Measurements from ENCODE around the gene MINDY3.
"Not testable (repeated sequence)": the region's sequence is repeated elsewhere in the genome, so short reads cannot be mapped to it uniquely, and the experiment has no call there.

Gene MINDY3

DNA sequence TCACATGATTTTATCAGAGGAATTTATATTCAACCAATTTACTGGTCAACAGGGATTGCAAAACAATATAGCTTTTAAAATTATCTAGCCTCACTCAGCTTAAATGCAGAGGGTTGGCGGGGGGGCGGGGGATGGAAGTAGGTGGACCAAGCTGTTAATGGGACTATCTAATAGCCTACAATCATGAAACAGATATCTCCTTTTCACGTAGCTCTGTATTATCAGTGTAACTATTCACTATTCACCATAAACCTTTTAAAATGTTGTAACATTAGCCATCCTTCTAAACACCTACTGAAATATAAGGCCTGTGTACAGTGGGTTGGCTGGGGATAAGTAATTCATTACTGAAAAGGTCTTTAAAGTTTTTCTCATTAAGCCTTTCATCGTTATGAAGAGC lies 56.2 kb downstream of the MINDY3 start:
- no peak for DNase-seq

DNA sequence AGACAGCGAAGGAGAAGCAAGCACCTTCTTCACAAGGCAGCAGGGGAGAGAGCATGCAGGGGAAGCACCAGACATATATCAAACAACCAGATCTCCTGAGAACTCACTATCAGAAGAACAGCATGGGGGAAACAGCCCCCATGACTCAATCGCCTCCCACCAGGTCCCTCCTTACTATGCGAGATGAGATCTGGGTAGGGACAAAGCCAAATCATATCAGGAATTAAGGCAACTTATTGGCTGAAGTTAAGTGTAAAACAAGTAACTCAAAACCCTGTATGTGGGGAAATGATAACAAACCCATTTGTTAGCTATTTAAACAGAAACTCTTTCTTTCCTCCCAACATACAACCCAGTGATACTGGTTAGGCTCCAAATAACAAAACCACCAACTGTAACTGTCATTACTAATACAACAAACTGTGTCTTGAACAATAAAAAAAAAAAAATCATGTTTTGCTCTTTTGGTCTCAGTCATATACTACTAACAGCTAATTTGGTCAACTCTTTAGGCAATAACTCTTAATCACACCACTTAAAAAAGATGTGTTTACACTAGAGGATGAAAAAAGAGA lies 57.8 kb downstream of the MINDY3 start:
- DNase-seq, result no peak

DNA sequence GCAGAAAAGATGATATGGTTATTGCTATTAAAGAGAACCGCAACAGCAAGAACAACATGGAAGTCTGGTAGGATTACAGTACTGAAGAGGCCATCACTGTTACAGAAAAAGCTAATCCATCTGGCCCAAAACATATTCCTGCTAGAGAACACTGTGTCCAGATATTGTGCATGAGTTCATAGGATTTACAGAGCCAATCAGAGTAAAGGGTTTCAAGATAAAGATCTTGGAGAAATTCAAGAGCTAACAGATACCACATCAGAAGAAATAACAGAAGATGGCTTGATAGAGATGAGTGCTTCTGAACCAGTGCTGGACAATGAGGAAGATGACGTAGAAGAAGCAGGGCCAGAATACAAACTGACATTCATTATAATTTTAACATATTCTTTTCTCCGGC lies 58.7 kb downstream of the MINDY3 start:
- DNase-seq, result no peak

DNA sequence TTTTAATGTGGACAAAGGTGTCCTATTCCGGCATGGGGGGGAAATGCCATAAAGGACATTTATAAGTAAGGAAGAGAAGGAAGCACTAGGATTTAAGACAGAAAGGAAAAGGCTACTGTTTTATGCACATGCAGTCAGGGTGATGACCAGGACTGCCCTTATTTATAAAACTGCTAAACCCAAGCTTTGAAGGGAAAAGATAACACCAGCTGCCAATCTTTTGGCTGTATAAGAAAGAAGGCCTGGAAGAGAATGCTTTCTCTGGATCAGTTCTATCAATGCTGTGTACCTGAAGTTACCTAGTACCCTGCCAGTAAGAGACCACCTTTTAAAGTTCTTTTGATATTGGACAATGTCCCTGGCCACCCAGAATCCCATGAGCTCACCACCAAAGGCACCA lies 59.2 kb downstream of the MINDY3 start:
- DNase-seq, result no peak

DNA sequence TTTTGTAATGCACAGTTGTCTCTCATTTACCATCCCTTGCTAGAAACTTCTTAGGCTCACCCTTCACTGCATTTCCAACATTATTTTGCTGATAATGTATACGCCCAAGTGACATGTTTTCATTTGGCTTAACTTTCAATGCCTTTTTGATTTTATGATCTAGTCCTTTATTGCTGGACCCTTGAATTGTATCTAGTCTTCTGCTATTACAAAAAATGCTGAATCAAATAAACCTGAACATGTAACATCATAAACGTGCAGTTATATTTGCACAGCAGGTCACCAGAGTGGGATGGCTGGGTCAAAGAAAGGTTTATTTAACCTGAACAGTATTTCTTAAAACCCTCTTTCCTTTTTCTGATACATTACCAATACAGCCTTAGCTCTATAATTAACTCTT lies 63.0 kb downstream of the MINDY3 start:
- no peak for DNase-seq

DNA sequence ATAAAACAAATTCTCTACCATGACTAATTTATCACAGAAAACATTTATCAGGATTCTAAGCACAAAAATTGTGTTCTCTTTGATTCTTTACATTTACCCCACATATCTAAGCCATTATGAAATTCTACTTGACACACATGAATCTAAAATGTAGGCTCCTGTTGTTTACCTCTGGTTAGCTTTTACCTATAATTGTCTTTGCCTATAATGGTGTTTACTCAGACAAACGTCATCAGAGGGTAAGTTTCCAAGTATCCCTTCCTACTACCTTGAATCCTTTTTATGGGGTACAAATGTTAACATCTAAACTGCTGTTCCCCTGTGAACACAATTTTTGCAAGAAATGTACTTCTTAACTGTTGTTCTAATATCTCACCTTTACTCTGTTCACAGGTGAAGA lies 63.5 kb downstream of the MINDY3 start:
- DNase-seq, result no peak

DNA sequence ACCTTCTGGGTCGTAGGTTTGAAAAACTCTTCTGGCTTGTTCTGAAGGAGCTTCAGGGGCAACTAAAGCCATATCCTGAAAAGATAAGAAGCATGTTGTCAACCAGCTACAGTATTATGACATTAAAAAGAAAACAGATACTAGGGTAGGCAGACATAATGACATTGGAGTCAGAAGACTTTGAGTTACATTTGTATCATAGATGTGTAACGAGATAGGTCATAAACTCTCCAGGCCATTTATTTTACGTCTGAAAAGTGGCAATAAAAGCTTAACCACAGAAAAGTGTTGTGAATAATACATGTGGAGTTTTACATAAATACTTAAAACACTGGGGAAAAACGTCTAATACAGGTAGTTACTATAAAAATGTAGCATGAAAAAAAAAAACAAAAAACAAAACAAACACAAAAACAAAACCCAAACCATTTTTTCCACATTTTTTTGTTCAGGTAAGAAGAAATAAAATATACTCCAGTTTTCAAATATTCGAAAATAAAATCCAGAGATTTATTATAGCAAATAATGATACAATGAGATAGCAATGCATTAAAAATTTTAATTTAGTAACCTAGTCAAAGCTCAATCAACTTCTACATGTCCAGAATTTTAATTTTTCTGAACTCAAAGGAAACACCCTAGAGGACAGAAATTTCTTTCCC lies 64.1 kb downstream of the MINDY3 start:
- no peak for DNase-seq

DNA sequence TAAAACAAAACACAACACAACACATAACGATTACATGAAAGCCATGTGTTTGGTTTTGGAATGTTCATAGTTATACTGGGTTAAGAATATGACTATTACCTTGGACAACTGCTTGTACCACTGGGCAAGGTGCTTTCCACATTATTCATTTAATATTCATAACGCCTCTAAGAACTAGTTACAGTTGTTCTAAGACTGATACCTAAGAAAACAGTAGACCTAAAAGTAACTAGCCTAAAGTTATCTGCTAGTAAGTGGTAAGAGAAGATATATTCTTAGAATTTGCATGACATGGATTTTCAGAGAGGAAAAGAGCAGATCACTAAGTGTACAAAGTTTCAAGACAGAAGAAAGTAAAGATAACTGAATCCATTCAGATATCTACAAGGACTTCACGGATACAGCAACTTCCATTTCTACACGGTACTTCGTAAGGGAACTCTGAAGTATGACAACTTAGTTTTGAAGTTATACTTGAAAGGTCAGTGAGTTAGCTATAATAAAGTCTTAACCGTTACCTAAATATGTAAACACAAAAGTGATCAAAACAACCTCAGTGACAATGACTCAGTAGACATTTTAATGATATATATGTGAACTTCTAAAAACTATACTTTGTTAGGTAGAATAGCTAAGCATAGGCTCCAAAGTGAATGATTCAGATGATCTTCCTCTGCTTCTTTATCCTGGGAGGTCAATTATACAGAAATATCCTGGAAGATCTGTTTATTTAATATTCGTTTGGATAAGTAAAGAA lies 65.1 kb downstream of the MINDY3 start:
- DNase-seq, result no peak

DNA sequence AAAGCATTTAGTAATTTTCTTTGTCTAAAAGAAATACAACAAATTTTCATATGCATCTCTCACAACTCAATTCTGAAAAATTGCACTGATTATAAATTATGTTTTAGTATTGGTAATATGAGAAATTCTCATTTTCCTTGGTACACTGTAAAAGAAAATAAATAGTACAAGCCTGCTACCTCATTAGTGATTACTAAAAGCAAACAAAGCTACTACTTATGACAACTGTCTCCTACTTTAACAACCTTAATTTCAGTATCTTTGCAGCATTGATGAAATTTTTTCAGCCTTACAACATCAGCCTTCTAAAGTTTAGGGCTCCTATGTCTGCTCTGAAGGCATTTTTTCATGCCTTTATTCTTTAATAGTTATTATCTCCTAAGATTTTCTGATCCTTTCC lies 65.7 kb downstream of the MINDY3 start:
- no peak for DNase-seq

DNA sequence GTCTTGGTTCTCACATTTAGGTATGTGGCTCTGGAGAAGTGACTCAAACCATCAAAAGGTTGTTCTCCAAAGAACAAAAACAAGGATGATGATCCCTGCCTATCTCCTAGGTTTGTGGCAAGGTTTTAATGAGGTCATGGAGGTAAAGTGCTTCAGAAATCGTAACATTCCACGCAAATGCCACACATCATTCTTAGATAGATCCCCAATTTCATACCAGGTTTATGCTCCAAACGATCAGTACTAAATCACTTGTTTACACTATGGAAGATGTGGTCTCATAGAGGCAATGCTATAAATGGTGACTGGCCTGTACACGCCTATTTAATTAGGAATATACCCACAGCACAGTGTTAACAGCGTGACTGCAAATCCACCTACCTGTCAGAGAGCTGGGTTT lies 66.6 kb downstream of the MINDY3 start:
- no peak for DNase-seq

DNA sequence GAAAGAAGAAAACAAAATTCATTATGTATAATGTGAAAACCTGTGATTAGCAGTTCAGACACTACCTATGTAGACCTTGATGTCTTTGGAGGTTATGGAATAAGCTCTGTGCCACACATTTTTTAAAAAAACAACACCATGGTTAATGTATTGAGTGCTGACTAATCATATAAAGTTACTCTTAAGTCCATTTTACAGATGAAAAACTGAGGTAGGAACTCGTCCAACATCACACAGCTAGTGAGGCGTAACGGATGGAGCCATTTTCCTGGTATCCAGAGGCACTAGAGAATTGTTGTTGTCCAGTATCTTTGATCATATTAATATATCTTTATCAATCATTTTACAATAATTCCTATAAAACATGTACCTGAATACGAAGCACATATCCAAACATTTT lies 67.5 kb downstream of the MINDY3 start:
- no peak for DNase-seq

DNA sequence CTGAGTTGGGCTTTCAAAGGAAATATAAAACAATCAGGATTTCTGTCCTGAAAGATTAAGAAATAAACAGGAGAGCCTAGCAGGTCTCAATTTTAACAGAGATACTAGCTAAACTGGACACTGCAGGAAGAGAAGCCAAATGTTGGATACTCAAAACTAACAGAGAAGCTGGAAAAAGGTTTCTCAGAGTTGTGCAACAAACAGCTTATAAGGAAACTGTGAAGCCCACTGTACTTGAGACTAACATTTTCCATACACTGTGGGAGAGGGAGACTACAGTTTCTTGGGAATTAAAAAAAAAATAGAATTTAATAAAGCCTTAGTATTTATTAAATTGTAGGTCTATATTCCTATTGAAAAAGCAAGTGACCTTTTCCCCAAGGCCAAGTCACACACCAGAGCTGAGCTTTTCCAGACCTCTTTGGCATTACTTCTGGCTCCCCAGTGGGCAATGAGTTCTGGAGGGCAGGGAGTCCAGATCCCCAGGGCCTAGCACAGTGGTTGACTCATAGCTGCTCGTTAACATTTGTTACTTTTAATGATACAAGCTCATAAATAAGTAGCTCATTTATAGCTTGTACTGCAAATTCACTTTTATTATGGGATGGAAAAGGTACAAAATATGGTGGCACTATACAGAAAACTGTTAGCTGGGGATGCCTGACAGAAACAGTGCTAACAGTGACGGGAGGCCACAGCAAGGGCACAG lies 68.3 kb downstream of the MINDY3 start:
- DNase-seq, result no peak

DNA sequence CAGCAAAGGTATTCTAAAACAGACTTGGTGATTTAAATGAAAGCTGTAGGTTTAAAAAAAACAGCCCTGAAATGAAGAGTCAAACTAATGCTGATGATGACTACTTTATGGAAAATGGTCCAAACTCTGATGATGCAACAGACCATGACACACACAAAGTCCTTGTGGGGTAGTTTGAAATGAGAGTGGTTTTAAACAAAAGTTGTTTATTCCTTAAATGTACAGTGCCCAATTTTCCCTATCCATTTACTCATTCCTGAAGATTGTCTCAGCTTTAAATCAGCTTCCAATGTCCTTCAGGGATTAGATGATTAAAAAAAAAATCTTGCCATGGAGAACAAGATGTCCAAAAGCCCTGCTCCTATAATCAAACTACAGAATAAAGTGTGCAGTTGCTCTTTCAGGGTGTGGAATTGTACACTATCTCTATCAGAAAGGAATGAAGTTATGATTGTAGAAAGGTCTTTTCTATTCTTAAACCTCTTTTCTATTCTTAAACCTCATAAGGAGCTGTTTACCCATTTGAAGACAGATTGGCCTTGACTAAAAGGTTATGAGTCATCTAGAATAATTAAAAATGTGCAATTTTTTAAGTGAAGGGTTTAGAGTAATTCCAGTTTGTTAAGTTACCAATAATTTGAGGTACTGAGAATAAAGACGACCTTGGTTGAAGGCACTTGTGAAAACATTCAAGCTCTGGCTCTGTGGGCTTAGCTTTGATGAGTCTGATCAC lies 70.3 kb downstream of the MINDY3 start:
- DNase-seq, result no peak

DNA sequence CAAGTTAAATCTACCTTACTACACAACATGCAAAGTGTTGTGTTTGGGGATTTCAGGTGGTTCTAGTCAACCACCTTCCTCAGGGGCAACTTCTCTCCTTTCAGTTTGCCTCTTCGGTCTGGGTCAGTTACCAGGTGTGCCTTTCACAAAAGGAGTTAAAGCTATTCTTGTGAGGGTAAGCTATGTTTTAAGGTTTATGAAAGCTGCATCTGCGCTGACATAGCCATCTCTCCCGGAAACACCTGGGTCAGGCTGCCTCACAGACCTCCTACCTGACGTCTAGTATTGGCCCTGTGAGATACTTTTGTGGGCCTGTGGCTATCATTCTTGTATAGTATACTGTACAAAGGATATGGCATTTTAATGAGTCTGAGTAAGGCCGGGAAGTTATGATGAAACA lies 72.9 kb downstream of the MINDY3 start:
- no peak for DNase-seq

DNA sequence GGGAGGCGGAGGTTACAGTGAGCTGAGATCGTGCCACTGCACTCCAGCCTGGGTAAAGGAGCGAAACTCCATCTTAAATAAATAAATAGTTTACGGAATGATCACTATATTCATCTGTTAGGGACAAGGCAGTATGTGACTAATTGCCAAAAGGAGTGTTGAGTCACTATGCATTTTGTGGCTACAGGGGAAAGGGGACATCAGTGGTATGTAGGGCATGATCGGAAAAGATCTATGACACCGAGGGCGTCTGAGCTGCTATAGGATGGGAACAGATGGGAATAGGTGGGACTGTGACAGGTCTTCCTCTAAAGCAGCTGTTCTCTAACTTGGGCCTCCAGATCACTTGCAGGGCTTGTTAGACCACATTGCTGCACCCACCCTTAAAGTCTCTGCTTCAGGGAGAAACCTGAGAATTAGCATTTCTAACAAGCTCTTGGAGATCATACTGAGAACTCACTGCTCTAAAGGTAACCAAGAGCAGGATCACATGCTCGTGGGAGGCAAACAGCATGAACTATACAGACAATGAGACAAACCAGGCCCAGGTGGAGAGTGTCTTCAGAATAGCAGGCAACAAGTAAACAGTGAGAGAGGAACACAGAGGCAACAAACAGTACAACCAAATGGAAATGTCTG lies 75.5 kb downstream of the MINDY3 start:
- DNase-seq, result no peak

DNA sequence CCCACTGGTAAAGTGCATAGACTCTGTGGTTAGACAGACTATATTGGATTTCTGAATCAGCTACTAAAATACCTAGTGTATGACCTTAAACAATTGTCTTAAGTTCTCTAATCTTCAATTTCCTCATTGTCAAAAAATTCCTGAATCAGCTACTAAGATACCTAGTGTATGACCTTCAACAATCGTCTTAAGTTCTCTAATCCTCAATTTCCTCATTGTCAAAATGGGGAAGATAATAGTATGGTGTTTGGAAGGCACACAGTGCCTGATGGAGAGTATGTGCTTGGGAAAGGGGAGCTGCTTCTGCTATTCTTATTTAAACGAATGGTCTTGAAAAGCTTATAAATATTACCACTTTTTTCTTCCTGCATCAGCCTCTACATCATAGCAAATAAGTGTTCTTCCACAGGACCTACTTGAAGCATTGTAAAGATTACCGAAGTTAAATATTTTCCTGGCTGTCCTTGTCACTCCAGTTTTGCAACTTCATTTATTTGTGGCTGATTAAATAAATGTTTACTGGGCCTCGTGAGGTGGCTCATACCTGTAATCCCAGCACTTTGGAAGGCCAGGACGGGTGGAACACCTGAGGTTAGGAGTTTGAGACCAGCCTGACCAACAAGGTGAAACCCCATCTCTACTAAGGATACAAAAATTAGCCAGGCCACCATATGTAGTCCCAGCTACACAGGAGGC lies 76.2 kb downstream of the MINDY3 start:
- no peak for DNase-seq

DNA sequence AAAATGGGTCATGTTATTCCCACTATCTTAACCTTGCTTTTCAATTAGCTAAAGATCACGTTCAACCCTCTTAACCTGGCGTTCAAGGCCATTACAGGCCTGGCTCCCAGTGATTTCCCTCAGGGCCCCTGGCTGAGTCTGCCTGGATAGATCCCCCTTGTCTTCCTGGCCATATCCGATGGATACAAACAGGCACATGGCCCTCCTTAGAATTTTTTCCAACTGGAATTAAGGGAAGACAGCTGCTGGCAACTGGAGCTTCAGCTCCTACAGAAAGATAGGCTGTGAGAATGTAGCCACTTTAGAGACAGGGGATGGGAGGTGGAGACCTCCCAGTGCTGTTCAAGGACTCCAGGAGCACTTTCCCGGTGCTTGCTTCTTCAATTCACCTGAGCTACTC lies 77.5 kb downstream of the MINDY3 start:
- DNase-seq, result no peak

DNA sequence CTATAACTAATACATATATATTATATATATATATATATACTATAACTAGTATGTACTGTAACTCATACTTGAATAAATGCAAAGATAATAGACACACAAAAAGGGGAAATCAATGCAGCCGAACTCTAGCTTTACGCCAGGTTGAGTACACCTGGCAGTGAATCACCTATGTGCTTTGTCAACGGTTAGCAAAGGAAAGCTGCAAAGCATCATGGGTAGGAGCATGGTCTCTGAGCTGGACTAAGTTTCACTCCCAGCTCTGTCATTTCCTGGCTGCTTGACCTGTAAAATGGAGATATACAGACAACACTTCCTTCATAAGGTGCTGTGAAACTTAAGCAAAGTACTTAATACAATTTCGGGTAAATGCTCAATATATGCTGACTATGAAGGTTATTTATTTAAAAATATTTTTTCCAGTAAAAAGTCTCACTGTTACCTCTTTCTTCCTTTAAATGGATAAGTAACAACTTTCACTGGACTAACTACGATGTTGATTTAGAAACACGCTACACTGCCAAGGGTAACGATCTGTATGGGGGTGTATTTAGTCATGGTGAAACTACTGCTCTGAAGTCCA lies 78.8 kb downstream of the MINDY3 start:
- DNase-seq, result no peak

DNA sequence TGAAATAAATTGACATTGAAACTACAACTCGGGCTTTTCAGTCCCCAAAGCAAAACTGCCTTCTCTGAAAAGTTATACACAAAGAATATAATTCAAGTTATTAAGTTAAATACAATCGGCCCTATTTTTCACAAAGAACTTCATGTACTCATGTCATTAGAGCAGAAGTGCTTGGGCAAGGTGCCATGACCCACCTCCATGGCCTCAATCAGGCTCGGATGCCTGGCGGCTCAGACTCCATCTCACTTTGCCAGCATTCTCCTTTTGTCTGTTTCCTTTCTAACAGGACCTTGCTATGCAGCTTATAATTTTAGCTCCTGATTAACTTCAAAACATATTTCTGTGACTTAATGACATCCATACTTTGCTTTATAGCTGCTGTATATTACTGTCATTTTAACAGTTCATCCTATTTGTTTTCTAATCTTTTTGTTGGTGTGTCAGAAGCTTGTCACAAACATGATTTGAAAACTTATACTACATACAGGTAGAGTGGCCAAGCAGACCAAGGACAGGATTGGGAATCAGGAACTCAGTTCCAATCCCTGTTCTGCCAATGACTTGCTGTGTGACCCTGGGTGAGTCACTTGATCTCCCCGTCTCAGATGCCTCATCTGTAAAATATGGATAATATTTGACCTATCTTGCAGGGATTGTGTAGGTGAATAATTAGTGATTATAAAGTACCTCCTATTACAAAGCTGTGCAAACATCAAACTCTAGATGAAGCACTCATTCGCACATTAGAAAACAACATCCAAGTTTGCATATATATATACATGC lies 79.8 kb downstream of the MINDY3 start:
- no peak for DNase-seq

DNA sequence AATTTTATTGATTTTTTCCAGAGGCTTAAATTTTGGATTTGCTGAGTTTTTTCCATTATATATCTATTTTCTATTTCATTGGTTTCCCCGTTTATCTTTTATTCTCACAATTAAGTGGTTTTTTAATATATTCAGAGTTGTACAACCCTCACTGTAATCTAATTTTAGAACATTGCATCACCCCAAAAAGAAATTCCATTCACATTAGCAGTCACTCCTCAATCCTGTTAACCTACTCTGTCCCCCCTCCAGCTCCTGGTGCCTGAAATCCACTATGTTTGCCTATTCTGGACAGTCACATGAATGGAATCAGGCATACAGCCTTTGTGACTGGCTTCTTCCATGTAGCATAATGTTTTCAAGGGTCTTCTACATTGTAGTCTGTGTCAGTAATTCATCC lies 84.8 kb downstream of the MINDY3 start:
- no peak for DNase-seq

DNA sequence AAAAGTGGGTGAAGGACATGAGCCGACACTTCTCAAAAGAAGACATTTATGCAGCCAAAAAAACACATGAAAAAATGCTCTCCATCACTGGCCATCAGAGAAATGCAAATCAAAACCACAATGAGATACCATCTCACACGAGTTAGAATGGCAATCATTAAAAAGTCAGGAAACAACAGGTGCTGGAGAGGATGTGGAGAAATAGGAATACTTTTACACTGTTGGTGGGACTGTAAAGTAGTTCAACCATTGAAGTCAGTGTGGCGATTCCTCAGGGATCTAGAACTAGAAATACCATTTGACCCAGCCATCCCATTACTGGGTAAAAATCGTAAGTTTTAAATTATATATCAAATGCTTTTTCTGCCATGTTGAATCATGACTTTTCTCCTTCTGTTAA lies 85.8 kb downstream of the MINDY3 start:
- not testable (repeated sequence) for DNase-seq
